PC-3 (cell line): ENCODE data around the gene ANG.

Experiments
- EZH2 ChIP-seq: fragments of 300-600 bp; sonication (generic); IDR thresholded peaks from one replicate; pipeline ENCODE4 v1.6.1; 2017; ENCODE audit warnings: antibody characterized with exemption, mild to moderate bottlenecking, low read length; ENCODE audit not compliant: unreplicated experiment
- EZH2phosphoT487 ChIP-seq: fragments of 300-600 bp; sonication (generic); IDR thresholded peaks from 2 replicates; pipeline ENCODE4 v1.6.1; 2018; ENCODE audit warnings: mild to moderate bottlenecking, antibody characterized with exemption, low read length, borderline replicate concordance
- TF ChIP-seq, protein P1 (sequence below): fragments of 300-600 bp; sonication (generic); conservative IDR thresholded peaks from 2 replicates; pipeline ENCODE4 v1.5.1; 2017; ENCODE audit warnings: antibody characterized with exemption, low read depth, mild to moderate bottlenecking, low read length

GRCh38 chr14:20667957-20668356 is 20.6 kb upstream of the ANG start:
- TF ChIP-seq, protein P1, sequence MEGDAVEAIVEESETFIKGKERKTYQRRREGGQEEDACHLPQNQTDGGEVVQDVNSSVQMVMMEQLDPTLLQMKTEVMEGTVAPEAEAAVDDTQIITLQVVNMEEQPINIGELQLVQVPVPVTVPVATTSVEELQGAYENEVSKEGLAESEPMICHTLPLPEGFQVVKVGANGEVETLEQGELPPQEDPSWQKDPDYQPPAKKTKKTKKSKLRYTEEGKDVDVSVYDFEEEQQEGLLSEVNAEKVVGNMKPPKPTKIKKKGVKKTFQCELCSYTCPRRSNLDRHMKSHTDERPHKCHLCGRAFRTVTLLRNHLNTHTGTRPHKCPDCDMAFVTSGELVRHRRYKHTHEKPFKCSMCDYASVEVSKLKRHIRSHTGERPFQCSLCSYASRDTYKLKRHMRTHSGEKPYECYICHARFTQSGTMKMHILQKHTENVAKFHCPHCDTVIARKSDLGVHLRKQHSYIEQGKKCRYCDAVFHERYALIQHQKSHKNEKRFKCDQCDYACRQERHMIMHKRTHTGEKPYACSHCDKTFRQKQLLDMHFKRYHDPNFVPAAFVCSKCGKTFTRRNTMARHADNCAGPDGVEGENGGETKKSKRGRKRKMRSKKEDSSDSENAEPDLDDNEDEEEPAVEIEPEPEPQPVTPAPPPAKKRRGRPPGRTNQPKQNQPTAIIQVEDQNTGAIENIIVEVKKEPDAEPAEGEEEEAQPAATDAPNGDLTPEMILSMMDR = no peak
- TF ChIP-seq EZH2phosphoT487 = no peak
- no peak for TF ChIP-seq EZH2
